KMS-11 (cell line): Measurements from ENCODE around the gene CCDC127.

Experiments used
- H2AFZ ChIP-seq: fragments of 200-600 bp; sonication (generic); 2 replicates; pipeline ENCODE4 v1.6.1; 2016; ENCODE audit warnings: antibody characterized with exemption, mixed run types, low read depth
- H3K27ac ChIP-seq: fragments of 200-600 bp; sonication (generic); 2 replicates; pipeline ENCODE4 v1.6.1; 2016; ENCODE audit warnings: mild to moderate bottlenecking, mixed run types
- H3K27me3 ChIP-seq: fragments of 200-600 bp; sonication (generic); 2 replicates; pipeline ENCODE4 v1.6.1; 2017; ENCODE audit warnings: mild to moderate bottlenecking, low read depth, mixed run types, moderate library complexity; ENCODE audit not compliant: insufficient read depth
- H3K36me3 ChIP-seq: fragments of 200-600 bp; sonication (generic); 2 replicates; pipeline ENCODE4 v1.6.1; 2017; ENCODE audit warnings: mild to moderate bottlenecking, mixed run types; ENCODE audit not compliant: insufficient read depth
- H3K4me1 ChIP-seq: fragments of 200-600 bp; sonication (generic); 2 replicates; pipeline ENCODE4 v1.6.1; 2016; ENCODE audit warnings: mild to moderate bottlenecking, low read depth, mixed run types; ENCODE audit not compliant: poor library complexity, severe bottlenecking
- H3K4me2 ChIP-seq: fragments of 200-600 bp; sonication (generic); 2 replicates; pipeline ENCODE4 v1.7.0; 2016; ENCODE audit warnings: mild to moderate bottlenecking, mixed run types
- H3K4me3 ChIP-seq: fragments of 200-600 bp; sonication (generic); IDR thresholded peaks from 2 replicates; pipeline ENCODE4 v1.6.1; 2017; ENCODE audit warnings: low read depth, low read length, mixed read lengths; ENCODE audit not compliant: insufficient read depth
- H3K79me2 ChIP-seq: fragments of 200-600 bp; sonication (generic); 2 replicates; pipeline ENCODE4 v1.6.1; 2016; ENCODE audit warnings: low read depth, mixed run types; ENCODE audit not compliant: insufficient read depth
- H3K9ac ChIP-seq: fragments of 200-600 bp; sonication (generic); 2 replicates; pipeline ENCODE4 v1.6.1; 2016; ENCODE audit warnings: mild to moderate bottlenecking, mixed run types
- H4K20me1 ChIP-seq: fragments of 200-600 bp; sonication (generic); 2 replicates; pipeline ENCODE4 v1.6.1; 2016; ENCODE audit warnings: mild to moderate bottlenecking, mixed run types; ENCODE audit not compliant: insufficient read depth
- TF ChIP-seq, protein P1 (sequence below): fragments of 200-600 bp; sonication (generic); conservative IDR thresholded peaks from 2 replicates; pipeline ENCODE4 v1.6.1; 2017; ENCODE audit warnings: low read depth, mild to moderate bottlenecking, antibody characterized with exemption, low read length, moderate library complexity, mixed read lengths

Gene CCDC127

DNA sequence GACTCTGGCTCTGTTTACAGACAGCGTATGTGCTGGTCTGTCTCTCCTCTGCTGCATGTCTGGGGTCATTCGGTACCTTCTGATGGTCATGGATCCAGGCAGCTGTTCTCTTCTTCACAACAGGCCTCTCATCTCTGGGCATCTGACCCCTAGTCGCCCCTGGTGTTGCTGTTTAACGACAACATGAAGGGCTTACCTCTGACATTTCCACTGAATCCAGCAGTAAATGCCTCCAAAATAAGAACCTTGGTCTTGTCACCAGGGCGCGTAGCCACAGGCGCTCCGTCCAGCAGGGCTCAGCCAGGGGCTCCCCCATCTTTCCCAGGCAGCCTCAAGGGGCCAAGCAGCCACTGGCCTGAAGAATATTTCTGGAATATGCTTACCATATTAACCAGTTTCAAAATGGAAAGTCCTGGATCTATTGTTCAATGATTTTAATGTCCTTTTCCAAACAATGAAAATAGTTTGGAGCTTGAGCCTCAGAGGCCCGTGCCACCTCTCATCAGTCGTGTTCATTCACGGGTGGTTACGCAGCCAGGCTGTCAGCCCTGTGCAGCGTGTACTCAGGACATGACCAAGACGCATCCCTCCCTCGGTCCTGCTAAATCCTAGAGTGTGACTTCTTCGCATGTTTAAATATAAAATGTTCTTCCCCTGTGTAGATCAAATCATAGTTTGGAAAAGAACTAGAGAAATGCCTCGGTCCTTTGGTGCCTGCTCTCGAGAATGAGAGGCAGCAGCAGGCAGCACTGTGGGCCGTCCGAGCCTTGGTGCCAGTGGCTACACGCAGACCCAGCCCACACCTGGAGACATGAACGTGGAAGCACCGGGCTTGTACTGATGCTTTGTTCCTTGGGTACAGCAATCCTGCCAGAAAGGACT, 56.8 kb downstream of the CCDC127 start:
- TF ChIP-seq, protein P1, sequence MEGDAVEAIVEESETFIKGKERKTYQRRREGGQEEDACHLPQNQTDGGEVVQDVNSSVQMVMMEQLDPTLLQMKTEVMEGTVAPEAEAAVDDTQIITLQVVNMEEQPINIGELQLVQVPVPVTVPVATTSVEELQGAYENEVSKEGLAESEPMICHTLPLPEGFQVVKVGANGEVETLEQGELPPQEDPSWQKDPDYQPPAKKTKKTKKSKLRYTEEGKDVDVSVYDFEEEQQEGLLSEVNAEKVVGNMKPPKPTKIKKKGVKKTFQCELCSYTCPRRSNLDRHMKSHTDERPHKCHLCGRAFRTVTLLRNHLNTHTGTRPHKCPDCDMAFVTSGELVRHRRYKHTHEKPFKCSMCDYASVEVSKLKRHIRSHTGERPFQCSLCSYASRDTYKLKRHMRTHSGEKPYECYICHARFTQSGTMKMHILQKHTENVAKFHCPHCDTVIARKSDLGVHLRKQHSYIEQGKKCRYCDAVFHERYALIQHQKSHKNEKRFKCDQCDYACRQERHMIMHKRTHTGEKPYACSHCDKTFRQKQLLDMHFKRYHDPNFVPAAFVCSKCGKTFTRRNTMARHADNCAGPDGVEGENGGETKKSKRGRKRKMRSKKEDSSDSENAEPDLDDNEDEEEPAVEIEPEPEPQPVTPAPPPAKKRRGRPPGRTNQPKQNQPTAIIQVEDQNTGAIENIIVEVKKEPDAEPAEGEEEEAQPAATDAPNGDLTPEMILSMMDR, result no peak
- Histone ChIP-seq H3K9ac (no peak overlapping the region), H3K79me2 (no peaks in the 10 kb centered on the region), H3K4me3 (no peak overlapping the region), H3K27me3 (no peaks in the 10 kb centered on the region), H3K36me3 (no peaks in the 10 kb centered on the region), H3K4me1 (no peaks in the 10 kb centered on the region), H2AFZ (no peak overlapping the region), H3K4me2 (no peak overlapping the region), H3K27ac (no peak overlapping the region), H4K20me1 (no peaks in the 10 kb centered on the region)

DNA sequence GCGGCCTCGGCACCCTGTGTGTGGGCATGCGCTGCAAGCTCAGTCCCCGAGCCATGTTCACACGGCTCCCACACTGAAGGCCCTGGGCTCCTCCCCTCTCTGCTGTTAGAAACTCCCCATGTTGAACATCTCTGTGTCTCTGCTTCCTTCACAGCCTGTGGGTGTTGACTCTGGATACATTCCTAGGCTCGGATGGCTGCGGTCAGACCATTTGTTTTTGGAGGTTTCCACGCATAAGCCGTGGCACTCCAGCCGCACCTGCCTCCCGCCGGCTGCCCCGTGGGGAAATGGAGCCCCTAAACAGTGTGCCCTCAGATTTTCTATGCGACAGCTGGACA, 57.8 kb downstream of the CCDC127 start:
- H3K4me2 ChIP-seq, result no peak overlapping the region
- no peaks in the 10 kb centered on the region for H3K36me3 ChIP-seq
- no peaks in the 10 kb centered on the region for H4K20me1 ChIP-seq
- no peak overlapping the region for H3K4me3 ChIP-seq
- TF ChIP-seq, protein P1, result no peak
- H3K9ac ChIP-seq, result no peak overlapping the region
- H3K4me1 ChIP-seq, result no peaks in the 10 kb centered on the region
- no peaks in the 10 kb centered on the region for H3K27me3 ChIP-seq
- no peak overlapping the region for H2AFZ ChIP-seq
- H3K79me2 ChIP-seq, result no peaks in the 10 kb centered on the region
- H3K27ac ChIP-seq, result no peak overlapping the region

DNA sequence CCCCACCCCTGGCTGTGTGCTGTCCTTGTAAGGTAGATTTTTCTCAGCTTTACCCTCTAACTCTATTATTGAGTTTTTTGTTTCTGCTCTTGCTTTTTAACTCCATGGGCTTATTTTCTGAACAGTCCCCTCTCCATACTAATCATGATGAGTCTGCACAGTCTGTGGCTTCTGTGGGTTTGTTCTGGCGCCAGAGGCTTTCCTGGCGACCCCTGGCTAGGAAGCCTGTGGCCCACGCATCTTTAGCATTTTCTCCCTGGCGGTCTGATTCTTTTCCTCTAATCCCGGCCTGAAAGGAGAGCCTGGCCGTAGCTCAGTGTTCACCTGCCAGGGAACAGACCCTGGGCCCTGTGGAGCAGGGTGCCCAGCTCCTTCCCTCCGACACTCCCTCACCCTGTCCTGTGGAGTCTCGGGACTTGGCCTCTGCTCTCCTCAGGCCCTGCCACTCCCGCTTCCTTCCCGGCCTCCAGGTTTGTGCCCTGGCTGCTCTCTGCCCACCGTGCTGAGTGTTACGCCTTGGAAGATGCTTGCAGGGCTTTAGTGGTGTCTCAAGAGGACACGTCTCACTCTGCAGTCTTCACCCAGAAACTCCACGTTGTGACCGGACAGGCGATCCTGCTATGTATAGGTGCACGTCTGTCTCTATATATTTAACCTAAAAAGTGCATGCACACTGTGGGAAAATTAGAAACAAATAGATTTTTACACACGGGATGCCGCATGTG, 58.3 kb downstream of the CCDC127 start:
- Histone ChIP-seq H3K27me3 (no peaks in the 10 kb centered on the region), H3K4me1 (no peaks in the 10 kb centered on the region), H2AFZ (no peak overlapping the region), H3K9ac (no peak overlapping the region), H3K27ac (no peak overlapping the region), H3K4me3 (no peak overlapping the region), H4K20me1 (no peaks in the 10 kb centered on the region), H3K79me2 (no peaks in the 10 kb centered on the region), H3K36me3 (no peaks in the 10 kb centered on the region), H3K4me2 (no peak overlapping the region)
- TF ChIP-seq, protein P1, result no peak

DNA sequence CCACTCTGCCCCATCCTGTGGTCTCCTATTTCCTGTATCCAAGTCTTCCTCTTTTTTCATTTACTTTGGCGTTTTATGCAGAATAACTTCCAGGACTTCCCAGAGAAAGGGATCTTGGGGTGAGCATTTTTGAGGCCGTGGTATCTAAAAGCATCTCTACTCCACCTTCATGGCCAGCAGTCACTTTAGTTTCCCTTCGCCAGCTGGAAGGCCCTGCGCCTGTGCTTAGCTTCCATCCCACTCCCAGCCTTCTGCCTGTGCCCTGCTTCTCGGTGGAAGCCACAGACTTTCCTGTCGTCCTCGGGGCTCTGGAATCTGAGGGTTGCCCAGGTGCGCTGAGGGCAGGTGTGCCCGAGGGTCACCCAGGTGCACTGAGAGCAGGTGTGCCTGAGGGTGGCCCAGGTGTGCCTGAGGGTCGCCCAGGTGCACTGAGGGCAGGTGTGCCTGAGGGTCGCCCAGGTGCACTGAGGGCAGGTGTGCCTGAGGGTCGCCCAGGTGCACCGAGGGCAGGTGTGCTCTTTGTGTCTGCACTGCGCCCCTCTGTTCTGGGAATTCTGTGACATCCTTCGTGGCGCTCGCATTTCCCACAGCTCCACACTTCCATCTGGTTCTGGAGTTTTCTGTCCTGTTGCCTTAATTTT, 59.0 kb downstream of the CCDC127 start:
- Histone ChIP-seq H3K79me2 (no peaks in the 10 kb centered on the region), H3K27me3 (no peaks in the 10 kb centered on the region), H3K4me1 (no peaks in the 10 kb centered on the region), H4K20me1 (no peaks in the 10 kb centered on the region), H3K9ac (no peak overlapping the region), H3K4me2 (no peak overlapping the region), H2AFZ (no peak overlapping the region), H3K36me3 (no peaks in the 10 kb centered on the region), H3K27ac (no peak overlapping the region), H3K4me3 (no peak overlapping the region)
- TF ChIP-seq, protein P1, result no peak
